CD14-positive monocyte (primary cell): Measurements from ENCODE around the gene GFM1. TPM values are rescaled to one million over a fixed set of nuclear protein-coding genes. Genes with fewer than 3 reads are reported as not detected.

Experiments used
- DNase-seq, 3 donors: peaks; one replicate each; pipeline ENCODE4 v3.0.0-alpha.2; 2011 to 2022
- H2AFZ ChIP-seq: 2 replicates; pipeline ENCODE4 v1.6.0; 2012; ENCODE audit warnings: mild to moderate bottlenecking, low read depth, low read length, inconsistent platforms; ENCODE audit not compliant: insufficient read depth, poor library complexity, severe bottlenecking
- H3K27ac ChIP-seq, 2 donors: 1 replicate in 1 of 2; 2 replicates in 1 of 2; pipeline ENCODE4 v1.5.1; 2012 to 2013; ENCODE audit warnings: low read length in 2 of 2, control low read depth in 1 of 2, inconsistent platforms in 1 of 2, low read depth in 1 of 2, mild to moderate bottlenecking in 1 of 2
- H3K27me3 ChIP-seq, 2 donors: one replicate each; pipeline versions ENCODE4 v1.6.0 to v1.6.1; 2011 to 2013; ENCODE audit warnings: low read length in 2 of 2; ENCODE audit not compliant: control insufficient read depth in 2 of 2, insufficient read depth in 2 of 2
- H3K36me3 ChIP-seq, 2 donors: replicated peaks in 1 of 2; 1 replicate in 1 of 2; 2 replicates in 1 of 2; pipeline versions ENCODE4 v1.5.1 to v1.6.1; 2012 to 2013; ENCODE audit warnings: low read length in 2 of 2, control low read depth in 1 of 2, inconsistent platforms in 1 of 2, mild to moderate bottlenecking in 1 of 2; ENCODE audit not compliant: insufficient read depth in 2 of 2, control insufficient read depth in 1 of 2
- H3K4me1 ChIP-seq, 2 donors: 1 replicate in 1 of 2; 2 replicates in 1 of 2; pipeline versions ENCODE4 v1.5.1 to v1.6.1; 2012 to 2013; ENCODE audit warnings: low read length in 2 of 2, control low read depth in 1 of 2, inconsistent platforms in 1 of 2, mild to moderate bottlenecking in 1 of 2, moderate library complexity in 1 of 2; ENCODE audit not compliant: insufficient read depth in 2 of 2, control insufficient read depth in 1 of 2
- H3K4me2 ChIP-seq: replicated peaks from 2 replicates; pipeline ENCODE3; 2012; ENCODE audit warnings: low read length, moderate library complexity, mild to moderate bottlenecking; ENCODE audit not compliant: poor library complexity, severe bottlenecking; ENCODE audit errors: extremely low read depth
- H3K4me3 ChIP-seq, 3 experiments: fragments of 200-600 bp in 1 of 3; sonication (generic) in 1 of 3; replicated peaks in 1 of 3; 1 replicate in 2 of 3; 2 replicates in 1 of 3; pipeline ENCODE4 v1.5.1; 2011 to 2013; ENCODE audit warnings: low read length in 3 of 3, mild to moderate bottlenecking in 3 of 3, control low read depth in 2 of 3, low read depth in 2 of 3, inconsistent platforms in 1 of 3, moderate library complexity in 1 of 3
- H3K79me2 ChIP-seq: 2 replicates; pipeline ENCODE4 v1.6.0; 2012; ENCODE audit warnings: mild to moderate bottlenecking, control low read depth, inconsistent platforms, low read length, moderate library complexity; ENCODE audit not compliant: insufficient read depth
- H3K9ac ChIP-seq: 2 replicates; pipeline ENCODE4 v1.6.0; 2017; ENCODE audit warnings: low read length, mild to moderate bottlenecking; ENCODE audit not compliant: insufficient read depth, poor library complexity, severe bottlenecking
- H3K9me3 ChIP-seq, 2 donors: replicated peaks in 1 of 2; 1 replicate in 1 of 2; 2 replicates in 1 of 2; pipeline versions ENCODE4 v1.5.1 to v1.6.1; 2012 to 2013; ENCODE audit warnings: low read length in 2 of 2, control low read depth in 1 of 2; ENCODE audit not compliant: control insufficient read depth in 1 of 2, insufficient read depth in 1 of 2
- H4K20me1 ChIP-seq: 2 replicates; pipeline ENCODE4 v1.6.0; 2012; ENCODE audit warnings: mild to moderate bottlenecking, low read length, control low read depth, moderate library complexity; ENCODE audit not compliant: insufficient read depth
- H3K27ac Mint-ChIP-seq, 7 donors: one replicate each; pipeline ENCODE4 v1.8.0; 2020; ENCODE audit warnings: mild to moderate bottlenecking in 7 of 7, mixed read lengths in 7 of 7, moderate library complexity in 6 of 7, inconsistent platforms in 2 of 7
- H3K27me3 Mint-ChIP-seq, 3 donors: one replicate each; pipeline ENCODE4 v1.8.0; 2021 to 2022; ENCODE audit warnings: low read depth in 3 of 3, mild to moderate bottlenecking in 3 of 3, mixed read lengths in 3 of 3, moderate library complexity in 3 of 3, inconsistent platforms in 1 of 3
- H3K36me3 Mint-ChIP-seq, 2 donors: one replicate each; pipeline ENCODE4 v1.8.0; 2020; ENCODE audit warnings: mixed read lengths in 2 of 2, inconsistent platforms in 1 of 2, mild to moderate bottlenecking in 1 of 2
- H3K4me1 Mint-ChIP-seq: one replicate; pipeline ENCODE4 v1.8.0; 2020; ENCODE audit warnings: mild to moderate bottlenecking, mixed read lengths
- H3K4me3 Mint-ChIP-seq, 2 donors: one replicate each; pipeline ENCODE4 v1.8.0; 2020; ENCODE audit warnings: mild to moderate bottlenecking in 2 of 2, mixed read lengths in 2 of 2, moderate library complexity in 1 of 2
- H3K9me3 Mint-ChIP-seq, 7 donors: one replicate each; pipeline ENCODE4 v1.8.0; 2020 to 2022; ENCODE audit warnings: mixed read lengths in 7 of 7, mild to moderate bottlenecking in 6 of 7, moderate library complexity in 6 of 7, inconsistent platforms in 2 of 7
- CTCF ChIP-seq: fragments of 200-600 bp; IDR thresholded peaks from one replicate; pipeline ENCODE4 v1.8.0; 2022; ENCODE audit warnings: antibody characterized with exemption, mild to moderate bottlenecking
- WGBS: methylation state at CpG from one replicate; pipeline ENCODE4 v1.1.5; 2013; ENCODE audit warnings: missing lambda C conversion rate; ENCODE audit not compliant: insufficient coverage; 5-methylcytosine and 5-hydroxymethylcytosine counted together
- intact Hi-C, 2 donors: fragments of 100-400 bp; cut with micrococcal nuclease; formaldehyde crosslinking; loops; one replicate each; pipeline versions ENCODE4 v1.15.0 to v1.15.1; 2023
- polyA plus RNA-seq, 3 donors: library from polyadenylated mRNA; depleted of rRNA in 1 of 3; unstranded in 2 of 3; stranded (reverse) in 1 of 3; fragments of 300-500 nt in 2 of 3; fragments of >200 nt in 1 of 3; fragmentation: Illumina TruSeq in 2 of 3; gene quantifications; 1 replicate in 2 of 3; 2 replicates in 1 of 3; pipeline ENCODE4 v1.2.3, GENCODE V29; 2012 to 2021

GFM1 gene
- polyA plus RNA-seq, 3 donors = 11.2 to 21.3 (median 18.5) TPM

- Histone ChIP-seq H3K27me3 (no peaks in the 10 kb centered on the region), H3K4me3 (no peak overlapping the region), H3K27ac (no peak overlapping the region), H3K36me3 (peaks cover 61 to 66% of the 10 kb centered on the region in 2 donors), H3K9ac (no peak overlapping the region), H2AFZ (no peak overlapping the region), H4K20me1 (no peaks in the 10 kb centered on the region), H3K4me2 (no peak overlapping the region), H3K9me3 (no peaks in the 10 kb centered on the region), H3K79me2 (peaks cover 4% of the 10 kb centered on the region), H3K4me1 (peaks cover 13 to 16% of the 10 kb centered on the region in 2 donors)
- intact Hi-C loops = no loop called here
- H3K4me3 Mint-ChIP-seq = no peak overlapping the region
- DNase-seq = no peak
- no peak for TF ChIP-seq CTCF
- H3K4me1 Mint-ChIP-seq = peaks cover 19% of the 10 kb centered on the region
- no peaks in the 10 kb centered on the region for H3K9me3 Mint-ChIP-seq
- H3K27ac Mint-ChIP-seq = no peak overlapping the region
- no CpG with 5 or more reads among the region's 2 CpGs for WGBS
- no peaks in the 10 kb centered on the region for H3K27me3 Mint-ChIP-seq
- peaks cover 65% of the 10 kb centered on the region in 2 donors for H3K36me3 Mint-ChIP-seq
Observed at GRCh38 chr3:158668506-158668905, 24.2 kb downstream of the GFM1 start.

GRCh38 chr3:158671821-158672214, 27.5 kb downstream of the GFM1 start:
- Histone ChIP-seq H4K20me1 (no peaks in the 10 kb centered on the region), H3K4me1 (peaks cover 13 to 16% of the 10 kb centered on the region in 2 donors), H2AFZ (peak overlapping the region; percentile 89), H3K79me2 (peaks cover 4% of the 10 kb centered on the region), H3K9ac (peak overlapping the region; percentile 67), H3K9me3 (no peaks in the 10 kb centered on the region), H3K27ac (peak overlapping the region; percentile 35 to 83), H3K4me2 (peak overlapping the region; percentile 81), H3K27me3 (no peaks in the 10 kb centered on the region), H3K36me3 (peaks cover 30 to 34% of the 10 kb centered on the region in 2 donors), H3K4me3 (peak overlapping the region; percentile 45 to 87 (median 56))
- no peaks in the 10 kb centered on the region for H3K27me3 Mint-ChIP-seq
- H3K9me3 Mint-ChIP-seq = no peaks in the 10 kb centered on the region
- H3K4me3 Mint-ChIP-seq = peak overlapping the region; percentile 92 to 97
- peaks cover 40 to 43% of the 10 kb centered on the region in 2 donors for H3K36me3 Mint-ChIP-seq
- WGBS = 0% methylated on average over 4 of the region's 6 CpGs
- no peak for DNase-seq
- H3K27ac Mint-ChIP-seq = peak overlapping the region in 3 of 7 donors; percentile 21 to 89 (median 74)
- intact Hi-C loops = no loop called here
- peaks cover 19% of the 10 kb centered on the region for H3K4me1 Mint-ChIP-seq
- TF ChIP-seq CTCF = no peak
